GM18526 (cell line): ENCODE measurements around the gene HSD3B7.

Experiments
- POLR2A ChIP-seq: IDR thresholded peaks from 3 replicates; pipeline ENCODE4 v1.6.1; 2011; ENCODE audit not compliant: insufficient read length; ENCODE audit errors: extremely low read depth

The HSD3B7 gene

GRCh38 chr16:30986129-30986991 is 1.4 kb downstream of the HSD3B7 start:
- no peak for TF ChIP-seq POLR2A

- TF ChIP-seq POLR2A, result no peak
Observed at GRCh38 chr16:30987581-30988190, 2.7 kb downstream of the HSD3B7 start.

- no peak for TF ChIP-seq POLR2A
Observed at GRCh38 chr16:30989469-30990047, 4.6 kb downstream of the HSD3B7 start.

- no peak for TF ChIP-seq POLR2A
Observed at GRCh38 chr16:30990105-30990504, 5.1 kb downstream of the HSD3B7 start.

- no peak for TF ChIP-seq POLR2A
Observed at GRCh38 chr16:30991052-30991451, 6.0 kb downstream of the HSD3B7 start.

GRCh38 chr16:30992276-30992780 is 7.3 kb downstream of the HSD3B7 start:
- no peak for TF ChIP-seq POLR2A

GRCh38 chr16:30992931-30993816 is 8.2 kb downstream of the HSD3B7 start:
- no peak for TF ChIP-seq POLR2A

GRCh38 chr16:30995927-30996323 is 10.9 kb downstream of the HSD3B7 start:
- no peak for TF ChIP-seq POLR2A

GRCh38 chr16:30996324-30996984 is 11.4 kb downstream of the HSD3B7 start:
- no peak for TF ChIP-seq POLR2A

- TF ChIP-seq POLR2A, result peak; percentile 80
Observed at GRCh38 chr16:30996985-30997724, 12.1 kb downstream of the HSD3B7 start.

GRCh38 chr16:30997725-30998711 is 13.0 kb downstream of the HSD3B7 start:
- TF ChIP-seq POLR2A, result no peak

GRCh38 chr16:30998852-30999761 is 14.1 kb downstream of the HSD3B7 start:
- no peak for TF ChIP-seq POLR2A
